Ascending aorta (tissue), 2 donors: ENCODE data around the gene POLR1G. TPM values are rescaled to one million over a fixed set of nuclear protein-coding genes. Genes with fewer than 3 reads are reported as not detected.

Experiments
- DNase-seq, 2 donors: peaks; one replicate each; pipeline ENCODE4 v3.0.0-alpha.2; 2019; ENCODE audit warnings: low spot score in 2 of 2
- H3K27ac ChIP-seq, 2 donors: fragments of 200-600 bp; sonication (generic); one replicate each; pipeline ENCODE4 v1.5.1; 2016 to 2017; ENCODE audit warnings: mild to moderate bottlenecking in 1 of 2
- H3K27me3 ChIP-seq: fragments of 200-600 bp; sonication (generic); one replicate; pipeline ENCODE4 v1.5.1; 2017
- H3K36me3 ChIP-seq, 2 donors: fragments of 200-600 bp; sonication (generic); one replicate each; pipeline ENCODE4 v1.5.1; 2016
- H3K4me1 ChIP-seq, 2 donors: fragments of 200-600 bp; sonication (generic); one replicate each; pipeline ENCODE4 v1.5.1; 2016 to 2017; ENCODE audit warnings: mild to moderate bottlenecking in 1 of 2
- H3K4me3 ChIP-seq, 2 donors: fragments of 200-600 bp; sonication (generic); one replicate each; pipeline ENCODE4 v1.5.1; 2016 to 2017; ENCODE audit warnings: mild to moderate bottlenecking in 1 of 2
- H3K9me3 ChIP-seq, 2 donors: fragments of 200-600 bp; sonication (generic); one replicate each; pipeline ENCODE4 v1.5.1; 2016
- CTCF ChIP-seq, 3 experiments: fragments of 200-600 bp in 2 of 3; fragments of 450-650 bp in 1 of 3; sonication (generic) in 2 of 3; IDR thresholded peaks; one replicate each; pipeline ENCODE4 v1.5.1; 2016 to 2019; ENCODE audit warnings: antibody characterized with exemption in 3 of 3, mild to moderate bottlenecking in 1 of 3, moderate library complexity in 1 of 3
- intact Hi-C: fragments of 100-400 bp; cut with DNase I; formaldehyde crosslinking; loops from one replicate; pipeline ENCODE4 v1.15.1; 2023
- total RNA-seq: library from RNA; depleted of rRNA; stranded (reverse); fragments of >200 nt; gene quantifications from one replicate; pipeline ENCODE4 v1.1.0, GENCODE V29; 2016

The POLR1G gene
- total RNA-seq, 1 donor from 2014 or later: 3.7 TPM

- no peaks in the 10 kb centered on the region for H3K27me3 ChIP-seq
- H3K4me3 ChIP-seq: peak within 1 kb of the TSS; percentile 80 to 84
- H3K27ac ChIP-seq: peak within 1 kb of the TSS; percentile 65 to 69
- no peaks in the 10 kb centered on the region for H3K36me3 ChIP-seq
- peak; percentile 96 to 99 for DNase-seq
- H3K9me3 ChIP-seq: no peaks in the 10 kb centered on the region
- no peak for TF ChIP-seq CTCF (IDR thresholded peaks at IDR 0.05)
- intact Hi-C loops: loop anchor here (1.0 to 2.0 kb wide), 2 partner anchors 34 to 192 kb away; partner anchors contain the start of genes BLOC1S3, PPP1R13L and TRAPPC6A
- peaks cover 0 to 8% of the 10 kb centered on the region in 2 donors for H3K4me1 ChIP-seq
Observed at GRCh38 chr19:45370410-45371204, 35.8 kb upstream of the POLR1G start, which contains the start of gene ERCC2. TSS of gene ERCC2 (minus strand) at chr19:45370573. CDS start at chr19:45370540, 33 bp downstream.

GRCh38 chr19:45376045-45376724 is 30.3 kb upstream of the POLR1G start:
- H3K27ac ChIP-seq: peak overlapping the region in 1 of 2 donors; percentile 34
- TF ChIP-seq CTCF (IDR thresholded peaks at IDR 0.05): no peak
- no peak for DNase-seq
- H3K4me1 ChIP-seq: no peaks in the 10 kb centered on the region
- intact Hi-C loops: no loop called here
- H3K9me3 ChIP-seq: no peaks in the 10 kb centered on the region
- no peaks in the 10 kb centered on the region for H3K27me3 ChIP-seq
- H3K36me3 ChIP-seq: peaks cover 0 to 6% of the 10 kb centered on the region in 2 donors
- H3K4me3 ChIP-seq: no peak overlapping the region

- no peaks in the 10 kb centered on the region for H3K4me1 ChIP-seq
- no peak for DNase-seq
- no peak overlapping the region for H3K27ac ChIP-seq
- no peaks in the 10 kb centered on the region for H3K9me3 ChIP-seq
- H3K36me3 ChIP-seq: peaks cover 0 to 6% of the 10 kb centered on the region in 2 donors
- intact Hi-C loops: no loop called here
- H3K27me3 ChIP-seq: no peaks in the 10 kb centered on the region
- no peak overlapping the region for H3K4me3 ChIP-seq
- no peak for TF ChIP-seq CTCF (IDR thresholded peaks at IDR 0.05)
Observed at GRCh38 chr19:45380107-45380506, 26.3 kb upstream of the POLR1G start.

- no peaks in the 10 kb centered on the region for H3K27me3 ChIP-seq
- no peaks in the 10 kb centered on the region for H3K9me3 ChIP-seq
- no peak for DNase-seq
- TF ChIP-seq CTCF (IDR thresholded peaks at IDR 0.05): no peak
- no peak overlapping the region for H3K27ac ChIP-seq
- peaks cover 0 to 6% of the 10 kb centered on the region in 2 donors for H3K36me3 ChIP-seq
- intact Hi-C loops: no loop called here
- no peak overlapping the region for H3K4me3 ChIP-seq
- H3K4me1 ChIP-seq: no peaks in the 10 kb centered on the region
Observed at GRCh38 chr19:45382426-45382825, 24.0 kb upstream of the POLR1G start.

GRCh38 chr19:45385392-45386221 is 20.8 kb upstream of the POLR1G start:
- no peaks in the 10 kb centered on the region for H3K9me3 ChIP-seq
- TF ChIP-seq CTCF (IDR thresholded peaks at IDR 0.05): no peak
- no peak overlapping the region for H3K27ac ChIP-seq
- H3K27me3 ChIP-seq: no peaks in the 10 kb centered on the region
- intact Hi-C loops: no loop called here
- no peak overlapping the region for H3K4me3 ChIP-seq
- no peaks in the 10 kb centered on the region for H3K36me3 ChIP-seq
- DNase-seq: no peak
- H3K4me1 ChIP-seq: no peaks in the 10 kb centered on the region
